IPS-NIHi7 (cell line): ENCODE measurements around the gene ZMAT2.
"Not testable (repeated sequence)": the region's sequence is repeated elsewhere in the genome, so short reads cannot be mapped to it uniquely, and the experiment has no call there.

Source experiments
- DNase-seq: peaks from one replicate; pipeline ENCODE4 v3.0.0; 2012; ENCODE audit warnings: mixed read lengths; ENCODE audit errors: extremely low spot score

The ZMAT2 gene, protein sequence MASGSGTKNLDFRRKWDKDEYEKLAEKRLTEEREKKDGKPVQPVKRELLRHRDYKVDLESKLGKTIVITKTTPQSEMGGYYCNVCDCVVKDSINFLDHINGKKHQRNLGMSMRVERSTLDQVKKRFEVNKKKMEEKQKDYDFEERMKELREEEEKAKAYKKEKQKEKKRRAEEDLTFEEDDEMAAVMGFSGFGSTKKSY

DNA sequence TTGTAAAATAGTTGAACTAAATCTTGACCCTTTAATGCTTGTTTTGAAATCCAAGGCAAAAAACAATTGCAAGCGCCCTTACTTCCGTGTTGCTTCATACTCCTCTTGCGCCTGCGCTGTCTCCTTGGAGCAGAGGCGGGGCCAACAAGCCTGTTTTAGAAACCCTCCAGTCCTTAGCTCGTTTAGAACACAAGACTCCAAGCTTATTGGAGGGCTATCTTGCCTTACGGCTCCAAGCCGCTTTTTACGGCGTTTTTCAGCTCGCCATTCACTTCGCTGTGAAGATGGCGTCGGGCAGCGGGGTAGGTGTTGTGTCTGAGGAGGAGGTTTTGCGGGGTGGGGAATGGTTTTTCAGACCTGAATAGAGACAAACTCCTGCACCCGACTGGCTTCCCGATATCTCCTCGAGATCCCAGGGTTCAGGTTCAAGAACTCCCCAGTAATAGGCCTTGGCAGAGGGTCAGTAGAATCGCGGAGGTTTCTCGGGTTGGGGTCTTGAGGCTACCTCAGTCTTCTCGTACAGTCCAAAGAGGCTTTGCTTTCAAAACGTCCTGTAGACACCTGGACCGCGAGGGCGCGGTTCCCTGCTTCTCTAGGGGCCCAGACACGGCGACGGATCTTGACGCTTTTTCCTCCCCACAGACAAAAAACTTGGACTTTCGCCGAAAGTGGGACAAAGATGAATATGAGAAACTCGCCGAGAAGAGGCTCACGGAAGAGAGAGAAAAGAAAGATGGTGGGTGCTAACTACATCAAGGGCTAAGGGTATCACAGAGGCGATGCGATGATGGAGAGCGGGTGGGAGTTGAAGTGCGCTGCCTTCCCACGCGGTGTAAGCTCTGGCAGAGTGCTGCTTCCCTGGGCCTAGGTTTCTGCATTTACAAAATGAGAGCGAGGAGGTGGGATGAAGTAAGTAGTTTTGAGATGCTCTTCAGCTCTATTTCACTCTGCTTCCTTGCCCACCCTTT lies at the start of gene ZMAT2:
TSS of gene ZMAT2 (plus strand) at position 271 of the 968 bp plus-strand sequence. CDS start at position 285, 14 bp downstream.
- DNase-seq: peak; percentile 96

DNA sequence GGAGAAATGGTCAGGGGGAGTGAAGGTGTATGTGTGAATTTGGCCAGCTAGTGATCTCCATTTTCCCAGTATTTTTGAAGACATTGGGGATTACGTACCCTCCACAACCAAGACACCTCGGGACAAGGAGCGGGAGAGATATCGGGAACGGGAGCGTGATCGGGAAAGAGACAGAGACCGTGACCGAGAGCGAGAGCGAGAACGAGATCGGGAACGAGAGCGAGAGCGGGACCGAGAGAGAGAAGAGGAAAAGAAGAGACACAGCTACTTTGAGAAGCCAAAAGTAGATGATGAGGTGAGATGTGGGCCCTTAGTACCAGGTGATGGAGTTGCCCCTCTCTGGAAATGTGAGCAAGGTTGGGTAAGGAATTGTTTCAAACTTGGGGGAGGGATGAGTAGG lies 41.4 kb upstream of the ZMAT2 start:
- no peak for DNase-seq

DNA sequence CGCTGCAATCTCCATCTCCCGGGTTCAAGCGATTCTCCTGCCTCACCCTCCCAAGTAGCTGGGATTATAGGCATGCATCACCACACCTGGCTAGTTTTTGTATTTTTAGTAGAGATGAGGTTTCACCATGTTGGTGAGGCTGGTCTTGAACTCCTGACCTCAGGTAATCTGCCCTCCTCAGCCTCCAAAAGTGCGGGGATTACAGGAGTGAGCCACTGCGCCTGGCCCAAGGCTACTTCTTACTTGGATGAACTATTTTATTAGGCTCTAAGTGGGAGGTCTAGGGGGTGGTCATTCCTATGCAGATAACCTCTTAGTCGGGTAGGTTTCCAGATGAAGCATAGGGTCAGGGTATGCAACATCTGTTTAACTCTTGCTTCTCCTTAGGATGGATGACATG lies 39.9 kb upstream of the ZMAT2 start:
- not testable (repeated sequence) for DNase-seq

DNA sequence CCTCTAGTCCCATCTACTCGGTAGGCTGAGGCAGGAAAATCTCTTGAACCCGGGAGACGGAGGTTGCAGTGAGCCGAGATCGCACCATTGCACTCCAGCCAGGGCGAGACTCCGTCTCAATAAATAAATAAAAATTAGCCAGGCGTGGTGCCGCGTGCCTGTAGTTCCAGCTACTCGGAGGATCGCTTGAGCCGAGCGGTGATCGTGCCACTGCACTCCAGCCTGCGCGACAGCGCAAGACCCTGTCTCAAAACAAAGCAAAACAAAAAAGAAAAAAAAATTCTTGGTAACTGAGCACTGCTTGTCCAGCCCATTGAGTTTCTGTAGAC lies 36.3 kb upstream of the ZMAT2 start:
- DNase-seq: no peak

DNA sequence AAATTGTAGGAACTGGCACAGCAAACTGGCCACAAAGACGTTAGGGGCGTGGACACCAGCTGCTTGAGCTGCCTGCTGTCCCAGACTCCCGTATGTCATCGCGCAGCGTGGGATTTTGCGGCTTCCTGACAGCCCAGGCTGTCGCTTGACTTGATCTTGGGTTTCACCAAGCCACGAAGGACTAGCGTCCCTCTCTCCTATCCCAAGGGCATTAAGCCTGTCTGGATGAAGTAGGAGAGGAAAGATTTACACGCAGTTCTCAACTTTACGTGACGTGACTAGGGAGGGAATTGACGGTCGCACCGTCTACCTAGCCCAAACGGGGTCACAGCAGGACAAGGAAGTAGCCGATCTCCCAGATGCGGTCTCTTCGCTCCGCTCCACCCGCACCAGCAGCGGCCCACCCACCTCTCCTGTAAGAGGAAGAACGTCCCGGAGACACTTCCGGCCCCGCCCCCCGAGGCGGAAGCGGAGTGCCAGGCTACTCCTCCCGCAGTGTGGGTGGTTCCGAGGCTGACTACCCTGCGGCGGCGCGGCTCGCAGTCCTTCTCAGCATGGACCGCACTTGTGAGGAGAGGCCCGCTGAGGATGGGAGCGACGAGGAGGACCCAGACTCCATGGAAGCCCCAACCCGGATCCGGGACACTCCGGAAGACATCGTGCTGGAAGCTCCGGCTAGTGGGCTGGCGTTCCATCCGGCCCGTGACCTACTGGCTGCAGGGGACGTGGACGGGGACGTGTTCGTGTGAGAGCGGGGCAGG lies 35.7 kb upstream of the ZMAT2 start, which contains the start of gene WDR55:
TSS of gene WDR55 (plus strand) at position 546 of the 761 bp plus-strand sequence. CDS start at position 555, 9 bp downstream.
- peak; percentile 97 for DNase-seq

DNA sequence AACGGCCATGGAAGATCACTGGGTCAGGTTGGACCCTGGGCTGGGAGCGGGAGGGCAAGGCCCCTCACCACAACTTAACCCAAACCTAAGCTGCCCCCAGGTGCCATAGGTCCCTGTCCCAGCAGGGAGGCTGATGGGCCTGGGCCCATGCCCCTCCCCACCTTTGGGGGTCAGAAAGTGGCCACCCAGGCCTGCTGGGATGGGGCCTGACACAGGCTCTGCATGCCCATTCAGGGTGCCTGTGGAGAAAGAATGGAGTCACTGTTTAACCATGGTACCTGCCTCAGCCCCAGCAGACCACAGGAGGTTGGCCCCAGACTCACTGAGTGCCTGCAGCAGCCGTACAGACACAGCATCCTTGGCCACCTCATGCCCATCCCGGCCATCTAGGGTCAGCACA lies 29.2 kb upstream of the ZMAT2 start:
- not testable (repeated sequence) for DNase-seq

DNA sequence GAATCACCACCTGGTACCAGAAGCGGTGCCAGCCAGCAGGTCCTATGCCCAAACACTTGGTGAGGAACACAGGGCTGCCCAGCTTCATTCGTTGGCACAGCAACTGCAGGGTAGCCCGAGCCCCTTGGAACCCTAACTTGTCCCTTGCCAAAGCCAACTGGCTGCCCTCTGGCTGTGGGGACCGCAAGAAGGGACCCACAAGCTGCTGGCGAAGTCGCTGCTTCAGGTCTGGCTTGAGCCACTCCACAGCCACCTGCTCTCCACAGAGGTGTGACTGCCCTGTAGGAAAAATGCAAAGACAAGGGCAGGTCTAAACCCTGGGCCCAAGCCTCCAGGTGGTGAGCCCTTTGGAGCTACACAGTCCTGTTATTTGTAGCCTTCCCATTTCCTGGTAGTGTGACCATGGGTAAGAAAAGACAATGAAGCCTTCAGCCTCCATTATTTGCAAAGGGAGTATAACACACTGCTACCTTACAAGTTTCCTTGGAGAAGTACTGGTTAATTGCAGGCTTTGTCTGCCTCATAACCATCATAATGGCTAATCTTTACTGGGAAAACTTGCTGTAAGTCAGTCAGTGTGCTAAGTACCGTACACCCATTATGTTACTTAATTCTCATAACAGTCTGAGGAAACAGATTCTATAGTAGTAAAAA lies 28.6 kb upstream of the ZMAT2 start:
- no peak for DNase-seq

DNA sequence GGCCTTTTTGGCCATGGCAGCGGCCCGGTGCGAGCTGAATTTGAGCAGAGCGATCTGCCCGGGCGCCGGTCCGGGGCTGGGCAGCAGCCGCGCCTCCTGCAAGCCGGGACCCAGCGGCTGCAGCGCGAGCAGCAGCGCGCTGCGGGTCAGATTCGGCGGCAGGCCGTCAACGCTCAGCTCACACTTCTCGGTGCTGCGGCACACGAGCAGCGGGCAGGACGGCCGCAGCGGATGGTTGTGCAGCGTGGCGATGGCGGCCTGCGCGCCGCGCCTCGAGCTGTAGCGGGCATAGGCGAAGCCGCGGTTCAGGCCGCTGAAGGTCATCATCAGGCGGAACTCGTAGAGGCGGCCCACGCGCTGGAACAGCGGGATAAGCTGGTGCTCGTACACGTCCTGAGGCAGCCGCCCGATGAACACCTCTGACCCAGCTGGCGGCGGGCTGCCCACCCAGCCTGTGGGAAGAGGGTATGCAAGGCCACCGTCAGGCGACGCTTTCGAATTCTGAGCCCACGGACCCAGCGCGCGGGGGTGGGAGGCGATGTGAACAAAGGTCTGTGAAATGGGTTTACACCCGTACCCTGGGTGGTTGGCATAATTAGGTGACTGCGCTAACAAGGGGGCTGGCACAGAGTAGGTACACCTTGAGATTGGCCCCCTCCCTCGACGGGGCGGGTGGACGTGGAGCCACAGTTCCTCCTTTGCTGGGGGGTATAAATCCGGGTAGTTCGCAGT lies 27.6 kb upstream of the ZMAT2 start:
- no peak for DNase-seq

DNA sequence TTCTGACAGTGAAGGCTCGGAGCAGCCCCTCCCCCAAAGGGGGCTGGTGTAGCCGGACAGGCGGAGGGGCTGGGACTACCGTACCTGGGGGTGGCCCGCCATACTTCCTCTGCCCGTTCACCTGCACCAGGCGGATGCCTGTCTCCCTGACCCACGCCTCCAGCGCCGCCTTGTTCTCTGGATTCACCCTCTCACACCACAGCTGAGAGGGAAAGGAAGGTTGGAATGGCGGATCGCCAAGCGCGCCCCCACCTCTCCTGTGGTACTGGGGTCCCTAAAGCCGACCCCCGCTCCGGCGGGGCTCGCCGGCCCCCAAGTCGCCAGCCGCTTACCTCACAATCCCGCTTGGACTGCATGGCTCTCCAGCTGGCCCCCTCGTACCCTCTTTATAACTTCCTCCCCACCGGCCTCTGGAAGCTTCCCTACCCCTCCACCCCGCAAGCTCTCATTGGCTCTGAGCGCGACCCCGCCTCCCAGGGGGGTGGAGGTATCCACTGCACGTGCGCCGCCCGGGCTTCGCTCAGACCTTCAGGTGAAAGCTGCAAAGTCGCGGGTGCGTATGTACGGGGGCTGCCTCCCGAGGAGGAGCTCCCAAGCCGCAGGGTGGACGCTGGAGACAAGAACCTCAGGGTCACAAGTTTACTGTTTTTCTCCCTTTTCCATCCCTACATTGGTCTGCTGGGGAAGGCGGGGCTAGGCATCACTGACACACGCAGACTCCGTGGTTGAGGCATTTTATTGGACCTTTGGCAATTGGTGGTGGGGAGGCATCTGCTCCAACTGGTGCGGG lies 26.9 kb upstream of the ZMAT2 start, which contains the start of gene DND1:
TSS of gene DND1 (minus strand) at position 390 of the 790 bp plus-strand sequence. CDS start at position 356, 34 bp downstream.
- peak; percentile 54 for DNase-seq

DNA sequence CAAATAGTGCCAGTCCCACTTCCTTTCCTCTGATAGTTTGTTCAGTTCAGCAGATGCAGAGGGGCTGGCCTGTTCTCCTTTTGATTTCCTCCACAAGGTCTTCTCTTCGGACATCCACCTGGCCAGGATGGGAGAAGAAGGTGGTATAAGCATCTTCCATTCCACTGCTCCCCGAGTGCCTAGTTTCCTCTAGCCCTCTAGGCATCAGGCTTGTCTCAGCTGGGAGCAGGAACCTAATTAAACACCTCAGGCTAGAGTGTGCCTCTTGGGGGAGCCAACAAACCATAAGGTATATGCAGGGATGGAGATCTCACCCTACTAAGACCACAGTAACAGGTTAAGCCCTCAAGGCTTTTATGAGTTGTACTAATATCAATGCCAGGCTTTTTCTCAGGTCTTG lies 26.0 kb upstream of the ZMAT2 start:
- DNase-seq: no peak

DNA sequence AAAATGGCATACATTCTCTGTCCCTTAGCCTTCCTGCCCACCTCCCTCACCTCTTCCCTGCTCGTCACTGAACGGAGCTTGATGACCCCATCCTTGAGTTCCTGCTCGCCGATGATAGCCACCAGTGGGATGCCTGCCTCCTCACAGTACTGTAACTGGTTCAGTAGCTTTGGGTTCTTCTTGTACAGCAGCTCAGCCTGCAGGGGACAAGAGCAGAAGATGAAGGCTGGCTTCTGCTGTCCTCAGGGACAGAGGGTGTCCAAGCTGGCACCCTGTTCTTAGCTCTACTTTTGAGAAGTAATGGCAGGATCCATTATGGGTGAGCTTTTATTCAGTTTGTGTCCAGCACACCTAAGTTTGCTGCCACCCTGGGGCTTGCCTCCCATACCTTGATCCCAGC lies 25.6 kb upstream of the ZMAT2 start:
- no peak for DNase-seq

DNA sequence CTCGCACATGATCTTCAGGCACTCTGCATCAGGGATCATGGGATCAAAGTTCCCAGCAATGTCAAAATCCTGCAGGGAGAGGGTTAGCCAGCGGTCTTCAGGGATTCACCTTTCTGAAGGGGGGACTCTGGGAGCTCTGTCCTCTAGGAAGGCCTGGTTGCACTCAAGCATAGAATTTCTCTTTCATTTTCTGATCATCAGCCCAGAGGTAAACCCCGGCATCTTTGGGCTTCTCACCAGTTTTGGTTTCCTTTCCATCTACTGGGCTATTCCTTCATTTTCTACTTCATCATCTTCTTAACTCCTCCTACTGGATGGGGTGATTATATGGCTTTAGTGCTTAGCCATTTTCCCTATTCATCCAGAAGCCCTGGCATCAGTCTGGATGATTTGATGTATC lies 22.3 kb upstream of the ZMAT2 start:
- DNase-seq: no peak

DNA sequence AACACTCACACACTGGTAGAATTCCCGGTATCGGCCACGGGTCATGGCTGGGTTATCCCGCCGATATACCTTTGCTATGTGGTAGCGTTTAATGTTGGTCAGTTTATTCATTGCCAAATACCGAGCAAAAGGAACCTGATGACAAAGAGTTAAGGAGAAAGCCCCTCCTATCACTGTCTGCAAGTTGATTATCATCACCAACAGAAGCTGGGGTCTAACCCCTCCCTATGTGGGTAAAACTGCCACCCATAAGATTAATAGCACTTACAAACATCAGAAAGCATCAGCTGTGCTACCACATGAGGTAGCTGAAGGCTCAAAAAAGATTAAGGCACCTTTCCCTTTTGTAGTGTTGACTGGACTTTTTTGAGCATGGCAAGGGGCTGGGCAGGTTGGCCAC lies 21.3 kb upstream of the ZMAT2 start:
- DNase-seq: no peak

DNA sequence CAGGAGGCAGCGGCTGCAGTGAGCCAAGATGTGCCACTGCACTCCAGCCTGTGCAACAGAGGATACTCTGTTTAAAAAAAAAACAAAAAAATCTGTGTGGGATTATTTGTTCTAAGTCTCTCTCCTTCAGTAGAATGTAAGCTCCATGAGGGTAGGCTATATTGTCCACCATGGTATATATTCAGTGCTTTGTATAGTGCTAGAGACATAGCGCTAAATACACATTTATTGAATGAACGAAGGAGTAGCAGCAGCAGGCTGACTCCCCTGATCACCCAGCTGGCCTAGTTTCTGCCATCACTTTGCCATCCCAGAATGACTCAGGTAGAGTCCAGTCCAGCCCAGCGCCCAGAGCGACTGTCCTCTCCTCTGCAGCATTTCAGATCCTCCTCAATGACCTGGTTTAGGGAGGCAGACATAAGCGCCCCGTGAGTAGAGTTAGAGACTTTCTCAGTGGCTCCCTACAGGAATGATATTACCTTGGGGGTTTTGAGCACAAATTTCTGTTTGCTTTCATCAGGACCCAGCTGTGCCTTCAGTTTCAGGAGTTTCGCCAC lies 9.8 kb upstream of the ZMAT2 start:
- no peak for DNase-seq

DNA sequence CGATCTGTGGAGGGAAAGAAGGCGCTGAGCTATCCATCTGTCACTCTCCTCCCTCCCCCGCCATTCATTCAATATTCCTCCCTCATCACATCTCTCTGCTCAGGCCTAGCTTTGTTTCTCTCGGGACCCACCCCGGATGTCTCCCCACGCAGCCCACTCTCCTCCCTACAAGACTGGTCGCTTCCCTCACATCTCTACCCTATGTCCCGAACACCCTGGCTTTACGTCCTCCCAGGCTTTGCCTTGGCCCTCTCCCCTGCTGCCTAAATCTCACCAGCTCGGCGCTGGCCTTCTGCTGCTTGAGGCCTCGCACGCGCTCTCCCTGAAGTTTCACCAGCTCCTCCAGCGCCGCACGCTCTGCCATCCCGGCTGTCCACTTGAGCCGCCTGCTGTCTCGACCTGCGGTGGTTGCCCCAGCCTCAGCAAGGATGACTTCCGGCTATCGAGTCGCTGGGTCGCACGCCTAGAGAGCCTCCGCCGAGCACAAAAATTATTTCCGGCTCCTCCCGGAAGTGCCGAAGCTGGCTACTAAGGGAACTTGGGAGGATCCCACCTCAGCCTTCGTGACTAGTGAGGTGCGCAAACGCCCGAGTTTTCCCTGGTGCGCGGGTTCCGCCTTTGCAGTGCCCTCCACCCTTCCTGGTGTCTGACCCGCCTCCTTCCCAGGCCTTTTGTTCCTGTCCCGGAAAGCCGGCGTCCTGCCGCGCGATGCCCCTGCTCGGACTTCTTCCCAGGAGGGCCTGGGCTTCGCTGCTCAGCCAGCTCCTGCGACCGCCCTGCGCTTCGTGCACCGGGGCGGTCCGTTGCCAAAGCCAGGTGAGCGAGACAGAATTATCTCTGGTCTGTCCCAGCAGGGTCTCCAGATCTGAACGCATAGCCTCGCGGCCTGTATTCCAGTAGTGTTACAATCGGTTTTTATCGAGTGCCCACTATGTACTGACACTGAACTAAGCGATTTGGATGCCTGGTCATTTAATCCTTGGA lies 9.0 kb upstream of the ZMAT2 start, which contains the start of the genes HARS1 and HARS2:
TSS of gene HARS1 (minus strand) at position 430 of the 984 bp plus-strand sequence. CDS start at position 364, 66 bp downstream.
TSS of gene HARS2 (plus strand) at position 515 of the 984 bp plus-strand sequence. CDS start at position 709, 194 bp downstream.
- peak; percentile 94 for DNase-seq

DNA sequence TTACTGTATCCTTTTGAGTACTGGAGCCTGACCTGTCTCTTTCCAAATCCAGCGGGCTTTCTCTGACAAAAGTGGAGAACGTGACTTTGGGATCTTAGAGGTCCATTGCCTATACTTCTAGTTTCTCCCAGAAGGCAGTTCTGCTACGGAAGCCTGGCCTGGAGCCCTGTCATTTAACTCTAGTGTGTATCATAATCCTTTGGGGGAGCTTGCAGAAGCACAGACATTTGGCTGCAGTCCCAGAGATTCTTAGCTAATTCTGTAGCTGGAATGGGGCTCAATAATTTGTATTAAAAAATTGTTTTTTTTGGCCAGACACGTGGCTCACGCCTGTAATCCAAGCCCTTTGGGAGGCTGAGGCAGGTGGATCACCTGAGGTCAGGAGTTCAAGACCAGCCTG lies 6.0 kb upstream of the ZMAT2 start:
- no peak for DNase-seq

DNA sequence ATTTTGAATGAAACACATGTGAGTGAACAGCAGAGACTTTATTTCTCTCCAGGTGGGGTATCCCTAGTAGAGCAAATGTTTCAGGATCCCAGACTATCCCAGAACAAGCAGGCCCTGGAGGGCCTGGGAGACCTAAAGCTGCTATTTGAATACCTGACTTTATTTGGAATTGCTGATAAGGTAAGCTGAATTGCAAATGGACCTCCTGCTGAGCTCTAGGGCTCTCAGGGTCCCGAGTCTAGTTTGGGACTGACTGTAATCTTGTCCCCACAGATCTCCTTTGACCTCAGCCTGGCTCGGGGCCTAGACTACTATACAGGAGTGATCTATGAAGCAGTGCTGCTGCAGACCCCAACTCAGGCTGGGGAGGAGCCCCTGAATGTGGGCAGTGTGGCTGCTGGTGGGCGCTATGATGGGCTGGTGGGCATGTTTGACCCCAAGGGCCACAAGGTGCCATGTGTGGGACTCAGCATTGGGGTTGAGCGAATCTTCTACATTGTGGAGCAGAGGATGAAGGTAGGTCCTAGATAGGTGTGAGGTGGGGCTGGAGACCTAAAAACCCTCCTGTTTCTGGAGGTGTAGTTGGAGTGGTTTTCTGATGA lies 3.3 kb upstream of the ZMAT2 start:
- DNase-seq: no peak

DNA sequence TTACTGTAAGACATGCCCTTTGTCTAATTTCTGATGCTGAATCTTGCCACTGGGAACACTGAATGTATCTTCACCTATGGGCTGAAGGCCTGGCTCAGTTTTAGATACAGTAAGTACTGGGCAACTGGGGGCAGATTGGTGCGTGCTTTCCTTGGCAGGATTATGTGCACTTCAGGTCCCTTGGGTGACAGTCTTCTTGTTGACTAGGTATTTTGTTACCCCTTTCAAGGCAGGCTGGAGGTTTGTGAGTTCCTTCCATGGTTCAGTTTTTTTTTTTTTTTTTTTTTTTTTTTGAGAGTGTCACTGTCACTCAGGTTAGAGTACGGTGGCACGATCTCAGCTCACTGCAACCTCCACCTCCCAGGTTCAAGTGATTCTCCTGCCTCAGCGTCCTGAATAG lies 7.6 kb downstream of the ZMAT2 start:
- DNase-seq: no peak
